Measurements from ENCODE around the gene NUCB1.

GRCh38 chr19:48935864-48936263 lies 35.8 kb downstream of the NUCB1 start:
- no peak for TF ChIP-seq CTCF (IDR thresholded peaks at IDR 0.05)
- TF ChIP-seq POLR2A (IDR thresholded peaks at IDR 0.05), result no peak

All from thyroid gland (tissue), 4 donors.